Right ventricle myocardium inferior (tissue), 1 donor: ENCODE results near the gene MAP4K1. TPM values are rescaled to one million over a fixed set of nuclear protein-coding genes. Genes with fewer than 3 reads are reported as not detected.
"Not testable (repeated sequence)": the region's sequence is repeated elsewhere in the genome, so short reads cannot be mapped to it uniquely, and the experiment has no call there.

Experiments used
- ATAC-seq: fragments of 200-7000 bp; cut with Tn5 transposase; one replicate; pipeline ENCODE4 v1.9.1; 2020; ENCODE audit warnings: mild to moderate bottlenecking, moderate library complexity
- DNase-seq: peaks from one replicate; pipeline ENCODE4 v3.0.0; 2021; ENCODE audit errors: missing footprints
- intact Hi-C: fragments of 100-400 bp; cut with DNase I; formaldehyde crosslinking; loops from one replicate; pipeline ENCODE4 v1.11.0; 2022
- total RNA-seq: library from RNA; stranded (reverse); fragmentation: NEBNext Ultra II Directional; extraction: Animal tissue kit (Norgen Biotek cat#: 25700); gene quantifications from one replicate; pipeline ENCODE4 v1.2.1, GENCODE V29; 2021
- donor health status: DM: no; HTN: yes; CAD: no; lungs with severe emphysema.

The MAP4K1 gene
- total RNA-seq, 1 donor from 2014 or later, result 3.1 TPM

DNA sequence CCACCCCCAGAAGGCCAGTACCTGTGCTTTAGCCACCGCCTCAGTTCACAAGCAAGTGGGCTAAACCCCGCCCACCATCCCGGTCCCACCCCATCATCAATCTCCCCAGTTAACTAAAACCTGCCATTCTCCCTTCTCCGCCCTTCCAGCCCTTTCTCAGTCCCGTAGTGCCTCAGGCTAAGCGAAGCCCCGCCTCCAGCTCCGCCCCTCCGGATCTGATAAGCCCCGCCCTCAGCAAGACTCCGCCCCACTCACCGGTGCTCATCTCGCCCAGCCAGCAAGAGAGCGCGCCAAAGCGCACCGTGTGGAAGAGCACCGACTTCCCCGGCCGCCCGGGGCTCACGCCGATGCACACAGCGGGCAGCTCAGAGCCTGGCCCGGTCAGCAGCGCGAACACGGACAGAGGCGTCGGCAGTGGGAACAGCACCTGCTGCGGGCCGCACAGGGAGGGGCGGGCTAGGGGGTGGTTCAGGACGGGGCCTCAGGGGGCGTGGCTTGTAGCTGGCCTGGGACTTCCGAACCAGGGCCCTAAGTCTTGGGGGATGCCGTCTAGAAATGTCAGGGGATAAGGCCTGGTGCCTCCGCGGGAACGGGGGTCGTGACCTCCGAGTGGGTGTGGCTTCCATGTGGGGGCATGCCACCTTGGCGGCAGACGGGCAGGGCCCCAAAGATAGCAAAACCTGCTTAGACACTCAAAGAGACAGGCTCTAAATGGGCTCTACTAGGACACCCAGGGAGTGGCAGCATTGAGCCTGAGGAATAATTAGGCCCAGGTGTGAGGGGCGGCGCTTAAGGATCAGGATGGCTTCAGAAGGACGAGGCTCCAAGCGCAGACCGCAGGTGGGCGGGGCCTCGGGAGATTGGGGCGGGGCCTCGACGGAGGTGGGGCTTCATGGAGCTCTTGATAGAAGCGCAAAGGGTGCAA lies 21.4 kb downstream of the MAP4K1 start:
- DNase-seq, result no peak
- no peak for ATAC-seq
- intact Hi-C loops, result no loop called here

GRCh38 chr19:38592940-38593339 lies 24.8 kb downstream of the MAP4K1 start:
- ATAC-seq (no peak), DNase-seq (no peak)
- intact Hi-C loops, result no loop called here

GRCh38 chr19:38588041-38588440 lies 29.7 kb downstream of the MAP4K1 start:
- intact Hi-C loops, result no loop called here
- no peak for ATAC-seq
- DNase-seq, result no peak

DNA sequence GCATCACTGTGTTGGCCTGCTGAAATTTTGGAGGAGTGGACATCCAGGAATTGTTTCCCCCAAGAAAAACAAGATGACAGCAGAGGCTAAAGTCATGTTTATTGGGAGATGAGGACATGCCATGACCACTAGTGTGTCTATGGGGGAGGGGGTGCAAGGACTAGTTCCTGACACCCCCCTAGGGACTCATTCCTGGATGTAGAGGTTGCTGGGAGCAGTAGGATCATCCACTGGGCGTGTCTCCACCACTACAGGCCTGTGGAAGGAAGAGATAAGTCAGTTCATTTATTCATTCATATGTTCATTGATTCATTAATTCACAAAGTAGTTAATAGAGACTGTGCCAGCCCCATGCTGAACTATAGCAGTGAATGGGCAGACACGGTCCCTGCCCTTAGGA lies 30.2 kb downstream of the MAP4K1 start:
- no peak for ATAC-seq
- DNase-seq, result no peak
- intact Hi-C loops, result no loop called here

DNA sequence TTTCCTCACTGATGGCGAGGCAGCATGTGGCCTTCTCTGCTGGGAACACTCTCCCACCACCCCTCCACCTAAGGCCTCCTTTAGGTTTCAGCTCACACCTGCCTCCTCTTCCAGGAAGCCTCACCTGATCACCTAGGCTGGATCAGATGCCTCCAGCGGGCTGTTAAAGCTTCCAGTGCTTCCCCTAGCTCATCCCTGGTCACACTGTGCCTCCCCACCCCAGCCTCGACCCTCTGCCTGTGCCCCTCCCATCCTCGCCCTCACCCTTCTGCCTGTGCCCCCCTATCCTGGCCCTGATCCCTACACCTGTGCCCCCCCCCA lies 33.8 kb downstream of the MAP4K1 start:
- no peak for DNase-seq
- intact Hi-C loops, result no loop called here
- no peak for ATAC-seq

GRCh38 chr19:38583219-38583984 lies 34.4 kb downstream of the MAP4K1 start:
- intact Hi-C loops, result no loop called here
- no peak for ATAC-seq
- DNase-seq, result peak; percentile 48

DNA sequence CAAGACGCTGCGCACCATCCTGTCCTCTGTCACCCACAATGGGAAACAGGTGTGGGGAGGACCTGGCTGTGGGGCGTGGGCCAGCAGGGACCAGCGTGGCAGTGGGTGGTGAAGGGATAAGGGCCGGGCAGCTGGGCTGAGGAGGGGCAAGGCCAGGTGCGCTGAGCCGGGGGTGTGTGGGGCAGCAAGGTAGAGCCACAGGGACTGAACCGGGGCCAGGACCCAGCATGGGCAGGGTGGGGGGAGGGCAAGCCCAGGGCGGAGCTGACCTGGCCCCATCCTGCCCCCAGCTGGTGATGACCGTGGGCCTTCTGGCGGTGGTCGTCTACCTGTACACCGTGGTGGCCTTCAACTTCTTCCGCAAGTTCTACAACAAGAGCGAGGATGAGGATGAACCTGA lies 37.7 kb downstream of the MAP4K1 start:
- intact Hi-C loops, result no loop called here
- no peak for ATAC-seq
- DNase-seq, result no peak

GRCh38 chr19:38579304-38579703 lies 38.4 kb downstream of the MAP4K1 start:
- DNase-seq, ATAC-seq, intact Hi-C loops: not testable (repeated sequence)

- no peak for DNase-seq
- no peak for ATAC-seq
- intact Hi-C loops, result no loop called here
Observed at GRCh38 chr19:38577826-38578225, 39.9 kb downstream of the MAP4K1 start.

GRCh38 chr19:38571682-38572081 lies 46.1 kb downstream of the MAP4K1 start:
- ATAC-seq (no peak), DNase-seq (no peak)
- intact Hi-C loops, result no loop called here

GRCh38 chr19:38569368-38569983 lies 48.3 kb downstream of the MAP4K1 start:
- intact Hi-C loops, result no loop called here
- no peak for ATAC-seq
- DNase-seq, result no peak

- DNase-seq (no peak), ATAC-seq (no peak)
- intact Hi-C loops, result no loop called here
Observed at GRCh38 chr19:38565691-38566105, 52.1 kb downstream of the MAP4K1 start.

- intact Hi-C loops, result no loop called here
- no peak for DNase-seq
- ATAC-seq, result no peak
Observed at GRCh38 chr19:38564981-38565690, 52.6 kb downstream of the MAP4K1 start.

DNA sequence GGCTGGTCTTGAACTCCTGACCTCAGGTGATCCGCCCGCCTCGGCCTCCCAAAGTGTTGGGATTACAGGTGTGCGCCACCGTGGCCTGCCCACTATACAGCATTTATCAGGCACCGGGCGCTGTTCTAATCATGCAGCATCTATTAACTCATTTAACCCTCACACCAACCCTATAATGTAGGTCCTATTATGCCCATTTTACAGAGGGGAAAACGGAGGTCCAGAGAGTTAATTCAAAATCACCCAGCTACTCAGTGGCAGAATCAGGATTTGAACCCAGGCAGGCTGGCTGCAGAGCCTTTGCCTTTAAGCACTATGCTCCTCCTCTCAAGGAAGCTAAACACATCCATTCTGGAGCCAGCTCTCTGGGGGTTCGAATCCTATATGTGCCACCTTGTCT lies 54.3 kb downstream of the MAP4K1 start:
- DNase-seq (no peak), ATAC-seq (no peak)
- intact Hi-C loops, result no loop called here

DNA sequence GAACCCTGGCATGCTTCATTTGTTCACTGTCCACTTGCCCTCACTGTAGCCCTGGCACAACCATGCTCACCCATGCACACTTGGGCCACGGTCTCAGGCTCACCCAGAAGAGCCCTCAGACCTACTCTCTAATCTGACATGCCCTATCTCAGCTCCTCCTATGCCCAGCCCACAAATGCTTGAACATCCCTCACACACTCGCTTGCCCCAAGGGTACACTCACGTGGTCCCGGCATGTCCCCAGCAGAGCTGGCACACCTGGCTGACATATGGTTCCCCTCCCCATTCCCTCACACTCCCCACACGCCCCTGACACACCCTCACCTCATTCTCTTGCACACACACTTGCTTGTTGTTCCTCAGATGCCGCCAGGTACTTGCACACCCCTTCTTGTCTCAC lies 55.7 kb downstream of the MAP4K1 start:
- intact Hi-C loops, result no loop called here
- ATAC-seq, result no peak
- DNase-seq, result no peak

- ATAC-seq (no peak), DNase-seq (no peak)
- intact Hi-C loops, result no loop called here
Observed at GRCh38 chr19:38561658-38562057, 56.1 kb downstream of the MAP4K1 start.

GRCh38 chr19:38561053-38561606 lies 56.6 kb downstream of the MAP4K1 start:
- no peak for ATAC-seq
- no peak for DNase-seq
- intact Hi-C loops, result no loop called here

DNA sequence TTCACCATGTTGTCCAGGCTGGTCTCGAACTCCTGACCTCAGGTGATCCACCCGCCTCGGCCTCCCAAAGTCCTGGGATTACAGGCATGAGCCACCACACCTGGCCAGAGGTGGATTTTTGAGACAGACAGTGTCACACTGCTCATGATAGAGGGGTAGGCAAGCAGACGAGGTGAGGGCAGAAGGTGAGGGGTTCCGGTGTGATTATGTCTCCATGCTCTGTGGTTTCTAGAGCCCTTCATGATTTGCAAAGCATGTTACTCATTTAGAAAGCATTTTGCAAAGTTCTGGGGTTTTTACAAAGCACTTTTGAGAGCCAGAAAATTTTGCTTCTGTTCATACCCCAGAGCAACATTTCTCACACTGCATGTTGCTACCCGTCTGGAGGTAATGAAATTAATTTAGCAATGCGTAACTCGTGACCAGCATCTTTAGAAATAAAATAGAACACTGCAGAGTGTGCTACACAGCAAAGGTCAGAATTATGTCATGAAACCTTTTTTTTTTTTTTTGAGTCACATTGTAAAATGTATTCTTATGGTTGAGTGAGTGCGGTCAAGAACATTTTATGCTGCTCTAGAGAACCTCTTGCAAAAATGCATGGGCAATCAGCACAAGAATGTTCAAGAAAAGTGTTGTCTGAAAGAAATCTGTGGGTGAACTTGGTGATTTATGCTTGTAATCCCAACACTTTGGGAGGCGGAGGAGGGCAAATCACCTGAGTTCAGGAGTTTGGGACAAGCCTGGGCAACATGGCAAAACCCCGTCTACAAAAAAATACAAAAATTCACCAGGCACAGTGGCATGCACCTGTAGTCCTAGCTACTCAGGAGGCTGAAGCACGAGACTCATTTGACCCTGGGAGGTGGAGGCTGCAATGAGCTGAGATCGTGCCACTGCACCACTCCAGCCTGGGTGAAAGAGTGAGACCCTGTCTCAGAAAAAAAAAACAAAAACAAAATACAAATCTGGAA lies 58.0 kb downstream of the MAP4K1 start:
- ATAC-seq (no peak), DNase-seq (no peak)
- intact Hi-C loops, result no loop called here
